Ovary (tissue), 3 donors: ENCODE data around the gene OGT.

Experiments
- EP300 ChIP-seq: sonication (generic); formaldehyde crosslinking; IDR thresholded peaks from one replicate; pipeline ENCODE4 v1.6.1; 2017; ENCODE audit warnings: antibody characterized with exemption
- POLR2A ChIP-seq: fragments of 450-650 bp; IDR thresholded peaks from one replicate; pipeline ENCODE4 v1.6.1; 2017; ENCODE audit warnings: antibody characterized with exemption, mild to moderate bottlenecking, moderate library complexity
- TF ChIP-seq, protein P1 (sequence below), 3 donors: fragments of 450-650 bp in 2 of 3; fragments of 200-600 bp in 1 of 3; IDR thresholded peaks; one replicate each; pipeline versions ENCODE4 v1.5.1 to v1.8.0; 2016 to 2022; ENCODE audit warnings: antibody characterized with exemption in 3 of 3, mild to moderate bottlenecking in 1 of 3
- donor health status: DM: no; HTN: no; CAD: no.

DNA sequence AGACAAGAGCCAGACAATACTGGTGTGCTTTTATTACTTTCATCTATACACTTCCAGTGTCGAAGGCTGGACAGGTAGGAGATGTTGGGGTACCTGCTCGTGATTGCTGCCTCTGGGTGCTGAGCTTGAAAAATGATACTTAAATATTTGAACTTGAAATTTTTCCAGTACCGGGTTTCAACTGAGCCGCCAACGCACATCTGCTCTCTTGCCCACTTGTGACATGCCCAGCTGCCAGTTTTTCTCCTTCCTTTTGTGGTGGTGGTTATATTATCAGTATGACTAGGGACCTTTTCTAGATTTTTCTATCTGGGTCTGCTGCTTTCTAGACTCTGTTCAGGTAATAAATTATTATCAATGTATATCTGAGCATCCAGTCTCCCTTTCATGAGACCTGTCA lies 3.4 kb downstream of the OGT start:
- TF ChIP-seq POLR2A (no peak), EP300 (no peak)
- TF ChIP-seq, protein P1, sequence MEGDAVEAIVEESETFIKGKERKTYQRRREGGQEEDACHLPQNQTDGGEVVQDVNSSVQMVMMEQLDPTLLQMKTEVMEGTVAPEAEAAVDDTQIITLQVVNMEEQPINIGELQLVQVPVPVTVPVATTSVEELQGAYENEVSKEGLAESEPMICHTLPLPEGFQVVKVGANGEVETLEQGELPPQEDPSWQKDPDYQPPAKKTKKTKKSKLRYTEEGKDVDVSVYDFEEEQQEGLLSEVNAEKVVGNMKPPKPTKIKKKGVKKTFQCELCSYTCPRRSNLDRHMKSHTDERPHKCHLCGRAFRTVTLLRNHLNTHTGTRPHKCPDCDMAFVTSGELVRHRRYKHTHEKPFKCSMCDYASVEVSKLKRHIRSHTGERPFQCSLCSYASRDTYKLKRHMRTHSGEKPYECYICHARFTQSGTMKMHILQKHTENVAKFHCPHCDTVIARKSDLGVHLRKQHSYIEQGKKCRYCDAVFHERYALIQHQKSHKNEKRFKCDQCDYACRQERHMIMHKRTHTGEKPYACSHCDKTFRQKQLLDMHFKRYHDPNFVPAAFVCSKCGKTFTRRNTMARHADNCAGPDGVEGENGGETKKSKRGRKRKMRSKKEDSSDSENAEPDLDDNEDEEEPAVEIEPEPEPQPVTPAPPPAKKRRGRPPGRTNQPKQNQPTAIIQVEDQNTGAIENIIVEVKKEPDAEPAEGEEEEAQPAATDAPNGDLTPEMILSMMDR (IDR thresholded peaks at IDR 0.05) = no peak
